ENCODE measurements around the gene EGFR.

EGFR gene

DNA sequence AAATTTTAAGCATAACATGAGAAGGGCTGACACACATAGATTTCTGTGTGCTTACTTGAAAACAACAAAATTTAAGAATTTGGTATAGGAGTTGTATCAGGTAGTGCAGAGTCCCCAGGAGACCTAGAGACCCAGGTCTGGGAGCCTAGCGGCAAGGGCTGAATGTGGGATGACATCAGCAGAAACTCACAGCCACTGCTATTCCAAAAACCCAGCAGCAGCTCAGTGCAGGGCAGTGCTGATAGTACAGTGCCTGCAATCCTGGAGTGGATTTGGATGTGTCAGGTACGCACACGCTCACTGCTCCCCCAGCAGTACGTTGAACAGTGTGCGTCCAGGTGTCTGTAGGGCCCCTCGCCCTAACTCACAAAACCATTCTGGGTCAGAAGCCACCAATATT is 87.1 kb downstream of the EGFR start:
- no peak for DNase-seq

DNA sequence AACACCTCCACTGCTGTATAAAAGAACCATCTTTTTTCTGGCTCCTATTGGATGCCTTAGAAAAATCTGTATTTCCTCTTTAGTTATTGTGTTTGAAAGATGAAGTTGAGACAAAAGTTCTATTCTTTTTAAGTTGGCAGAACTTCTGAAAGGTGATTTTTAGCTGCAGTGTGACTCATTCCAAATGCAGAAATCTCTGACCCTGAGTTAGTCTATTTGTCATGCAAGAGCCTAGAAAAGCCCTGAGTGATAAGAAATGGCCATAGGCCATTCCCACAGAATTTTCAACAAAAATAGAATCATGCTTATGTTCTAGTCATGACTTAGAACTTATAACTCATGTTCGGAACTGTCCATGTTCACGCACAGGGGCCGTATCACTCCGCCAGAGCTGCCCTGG is 89.1 kb downstream of the EGFR start:
- no peak for DNase-seq

DNA sequence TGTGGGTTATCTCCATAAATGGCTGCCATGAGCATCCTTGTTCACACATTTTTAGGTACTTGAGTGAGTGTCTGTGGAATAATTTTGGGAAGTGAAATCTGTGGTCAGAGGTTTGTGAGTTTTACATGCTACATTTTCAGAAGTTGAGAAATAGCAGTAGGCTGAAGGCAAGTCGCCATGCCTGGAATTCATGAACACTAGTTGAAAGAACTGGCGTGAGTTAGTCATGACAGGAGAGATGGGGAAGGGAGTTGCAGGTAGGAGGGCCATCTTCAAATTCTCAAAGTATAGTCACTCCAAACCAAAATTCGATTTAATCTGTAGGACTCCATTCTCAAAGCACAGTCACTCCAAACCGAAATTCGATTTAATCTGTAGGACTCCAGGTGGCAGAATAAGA is 89.6 kb downstream of the EGFR start:
- DNase-seq = no peak

DNA sequence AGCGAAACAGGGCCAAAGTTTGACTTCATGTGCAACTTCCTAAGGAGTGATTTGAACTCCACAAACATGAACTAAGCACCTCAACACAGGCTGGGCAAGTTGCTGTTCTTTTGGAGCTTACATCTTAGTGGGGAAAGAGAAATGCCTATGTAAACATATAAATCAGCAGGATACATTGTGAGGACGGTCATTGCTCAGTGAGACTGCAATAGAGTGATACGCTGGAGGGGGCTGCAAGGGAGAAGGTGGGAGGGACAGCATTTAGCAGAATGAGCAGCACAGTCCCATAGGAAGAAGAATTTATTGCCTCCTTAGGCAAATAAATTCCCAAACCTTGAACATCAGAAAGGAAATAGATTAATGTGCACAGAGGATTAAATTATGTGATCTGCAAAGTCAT is 90.0 kb downstream of the EGFR start:
- no peak for DNase-seq

DNA sequence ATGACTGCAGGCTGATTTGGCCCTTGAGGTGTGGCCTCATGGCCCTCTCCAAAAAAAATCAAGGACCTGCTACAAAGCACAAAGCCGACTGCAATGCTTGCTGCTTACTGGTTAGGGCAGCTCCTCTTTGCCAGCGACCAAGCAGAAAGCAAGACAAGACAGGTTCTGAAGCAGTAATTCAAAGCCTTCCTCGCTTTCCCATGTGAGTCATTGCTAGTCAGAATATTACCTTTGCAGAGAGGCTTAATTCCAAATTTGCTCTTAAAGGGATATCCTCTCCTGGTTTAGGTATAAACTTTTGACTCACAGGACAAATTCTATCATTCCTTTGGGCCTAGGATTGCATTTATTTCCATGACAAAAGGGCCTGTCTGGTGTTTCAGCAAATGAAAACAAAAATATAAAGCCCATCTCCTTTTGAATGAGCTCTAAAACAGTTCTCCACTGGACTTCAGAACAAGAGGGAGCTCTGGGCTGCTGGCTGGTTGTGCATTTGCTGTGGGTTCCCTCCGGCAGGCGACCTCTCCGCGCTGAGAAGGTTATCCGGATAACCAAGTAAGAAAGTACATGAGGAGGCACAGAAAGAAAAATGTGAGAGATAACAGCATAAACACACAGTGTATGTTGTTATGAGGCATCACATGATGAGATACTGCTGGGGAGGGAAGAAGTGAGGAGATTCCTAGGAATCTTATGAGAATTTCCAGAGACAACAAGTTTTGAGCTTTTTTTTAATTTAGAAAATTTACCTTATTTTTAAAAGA is 90.8 kb downstream of the EGFR start:
- DNase-seq = no peak

DNA sequence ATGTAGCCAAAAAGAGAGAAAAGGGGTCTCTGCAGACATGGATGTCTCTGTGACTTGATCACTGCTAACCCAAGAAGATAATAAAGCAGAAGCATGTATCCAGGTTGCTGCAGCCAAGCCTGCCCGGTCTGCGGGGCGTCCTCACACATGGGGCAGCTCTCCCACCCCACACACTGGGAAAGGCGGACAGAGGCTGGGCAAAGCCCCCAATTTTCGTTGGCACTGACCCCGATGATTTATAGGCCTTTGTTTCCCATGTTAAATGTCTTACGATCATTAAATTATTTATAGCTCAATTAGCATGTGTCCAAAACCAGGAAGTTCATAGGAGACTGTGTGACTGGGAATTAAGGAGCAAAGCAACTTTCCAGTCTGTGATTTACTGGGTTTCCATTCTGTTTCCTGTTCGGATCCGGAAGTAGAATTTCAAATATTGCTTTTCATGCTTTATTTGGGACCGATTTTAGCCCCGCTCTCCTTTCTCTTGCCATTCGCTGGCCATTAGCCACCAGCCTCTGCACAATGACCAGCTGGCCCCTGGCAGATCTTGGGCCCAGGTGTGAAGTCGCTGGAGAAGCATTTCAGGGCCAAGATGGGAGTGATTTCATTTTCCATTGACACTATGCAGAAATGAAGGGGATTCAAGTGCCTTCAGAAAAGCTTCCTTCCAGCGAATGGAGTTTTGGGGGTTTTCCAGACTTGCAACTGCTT is 91.6 kb downstream of the EGFR start:
- no peak for DNase-seq

DNA sequence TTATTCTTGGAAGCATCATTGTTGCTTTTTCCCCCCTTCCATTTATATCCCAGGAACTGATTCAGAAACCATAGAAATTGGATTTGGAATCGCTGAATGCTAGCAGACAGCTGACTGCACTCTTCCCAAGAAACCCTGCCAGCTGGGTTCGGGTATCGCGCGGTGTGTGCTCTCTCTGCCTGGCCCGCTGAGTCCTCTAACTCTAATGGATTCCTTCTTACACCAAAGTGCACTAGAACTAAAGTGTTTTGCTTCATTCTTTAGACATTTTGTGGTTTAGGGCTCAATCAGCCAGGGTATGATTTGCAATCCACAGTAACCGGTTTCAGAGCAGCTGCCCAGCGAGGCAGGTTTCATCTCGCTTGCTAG is 92.2 kb downstream of the EGFR start:
- DNase-seq = no peak

DNA sequence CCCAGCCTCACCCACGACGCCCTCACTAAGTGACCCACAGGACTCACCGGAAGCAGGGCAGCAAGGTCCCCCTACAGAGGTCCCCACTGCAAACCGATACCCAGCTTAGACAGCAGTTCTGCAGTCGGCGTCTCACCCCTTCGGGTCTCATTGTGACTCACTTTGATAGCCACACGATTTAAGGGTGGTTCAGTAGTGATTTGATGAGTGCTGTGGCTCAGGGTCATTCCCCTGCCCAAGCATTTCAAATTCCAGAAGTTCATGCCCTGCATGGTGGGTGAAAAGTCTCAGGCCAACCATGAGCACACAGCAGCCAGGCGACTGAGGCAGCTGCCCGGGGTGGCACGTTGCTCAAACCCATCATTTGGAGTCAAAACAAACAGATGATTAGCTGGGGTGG is 93.2 kb downstream of the EGFR start:
- no peak for DNase-seq

DNA sequence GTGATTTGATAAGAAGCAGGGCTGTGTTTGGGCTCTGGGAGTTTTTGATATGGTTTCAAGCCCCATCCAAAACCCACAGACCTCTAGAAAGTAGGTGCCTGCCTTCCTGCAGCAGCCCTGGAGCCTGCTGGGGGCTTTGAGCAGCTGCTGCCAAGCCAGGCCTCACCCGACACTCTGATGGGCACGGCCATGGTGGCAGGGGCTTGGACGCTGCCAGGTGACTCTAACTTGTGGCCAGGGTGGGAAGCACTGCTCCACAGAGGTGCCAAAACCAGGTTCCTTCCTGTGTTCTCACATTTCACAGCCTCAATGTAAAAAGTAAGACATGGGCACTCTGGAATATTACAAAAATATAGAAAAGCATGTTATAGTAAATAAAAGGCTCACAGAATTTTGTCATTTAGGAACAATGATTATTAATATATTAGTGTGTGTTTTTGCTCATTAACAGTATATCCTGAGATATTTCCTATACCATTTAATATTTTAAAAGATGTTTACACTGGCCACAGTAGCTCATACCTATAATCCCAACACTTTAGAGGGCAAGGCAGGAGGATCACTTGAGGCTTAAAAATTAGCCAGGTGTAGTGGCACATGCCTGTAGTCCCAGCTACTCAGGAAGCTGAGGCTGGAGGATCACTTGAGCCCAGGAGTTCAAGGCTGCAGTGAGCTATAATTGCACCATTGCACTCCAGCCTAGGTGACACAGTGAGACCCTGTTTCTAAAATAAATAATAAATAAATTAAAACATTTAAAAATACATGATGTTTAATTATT is 95.1 kb downstream of the EGFR start:
- DNase-seq = no peak

DNA sequence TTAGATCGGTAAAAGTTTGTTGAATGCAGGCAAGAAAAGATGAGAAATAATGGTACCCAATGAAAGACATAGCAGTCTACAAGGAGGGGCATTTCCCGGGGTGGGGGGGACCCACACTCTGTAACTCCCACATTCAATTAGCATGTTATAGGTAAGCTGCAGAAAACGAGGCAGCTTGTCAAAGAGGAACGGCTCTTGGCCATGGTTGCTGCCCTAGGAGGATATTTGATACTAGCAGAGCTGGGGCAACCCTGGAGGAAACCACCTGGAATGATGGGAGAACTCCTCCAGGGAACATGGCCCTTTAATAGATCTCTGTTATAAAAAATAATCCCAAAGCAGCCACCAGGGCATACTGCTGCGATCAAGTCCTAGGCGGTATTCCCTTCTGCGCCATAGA is 98.5 kb downstream of the EGFR start:
- DNase-seq = no peak

DNA sequence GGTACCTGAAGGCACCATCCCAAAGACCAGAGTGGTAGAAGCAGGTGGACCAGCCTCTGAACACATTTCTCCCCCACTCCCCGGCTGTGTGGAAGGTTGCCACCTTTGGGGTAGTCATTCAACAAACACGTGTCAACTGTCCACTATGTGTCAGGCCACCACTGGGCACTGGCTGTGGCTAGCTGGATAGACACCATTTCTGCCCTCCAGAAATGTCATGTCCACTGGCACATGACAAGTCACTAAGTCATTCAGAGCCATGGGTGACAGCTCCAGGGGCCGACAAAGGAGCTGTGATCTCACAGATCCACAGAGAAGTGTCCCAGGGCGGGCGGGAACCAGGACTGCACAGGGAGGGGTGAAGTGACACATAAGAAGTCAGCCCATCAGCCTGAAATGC is 99.6 kb downstream of the EGFR start:
- DNase-seq = no peak

DNA sequence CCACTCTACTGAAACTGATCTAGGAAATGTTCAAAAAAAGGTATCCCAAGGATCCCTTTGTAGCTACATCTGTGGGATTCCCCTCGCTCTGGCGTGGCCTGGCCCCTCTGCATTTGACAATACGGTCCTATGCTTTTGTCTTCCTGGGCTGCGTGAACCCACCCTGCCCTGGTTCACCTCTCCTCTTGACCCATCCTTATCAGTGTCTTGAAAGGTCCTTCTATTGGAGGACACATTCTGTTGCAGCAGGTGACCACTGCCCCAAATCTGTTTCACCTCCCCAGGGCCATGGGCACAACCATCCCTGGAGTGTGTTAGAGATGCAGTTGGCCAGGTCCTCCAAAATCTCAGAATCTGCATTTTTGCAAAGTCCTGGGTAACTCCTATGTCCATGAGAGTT is 100.8 kb downstream of the EGFR start:
- DNase-seq = no peak

DNA sequence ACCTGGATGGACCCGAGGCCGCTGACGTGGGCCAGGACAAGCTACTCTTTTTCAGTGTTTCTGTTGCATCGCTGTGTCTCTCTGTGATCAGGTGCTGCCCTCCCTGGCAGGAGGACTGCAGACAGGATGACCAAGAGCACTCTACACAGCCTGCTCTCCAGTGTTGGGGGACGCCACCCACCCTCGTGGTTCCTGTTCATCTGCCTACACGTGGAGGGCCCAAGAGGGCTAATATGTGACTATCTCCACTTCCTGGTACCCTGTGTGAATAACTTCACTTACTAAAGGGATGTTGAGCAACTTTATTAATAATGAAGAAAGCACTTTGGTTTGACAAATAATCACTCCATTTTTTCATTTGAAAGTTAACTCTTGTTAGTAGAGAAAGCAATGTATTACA is 101.3 kb downstream of the EGFR start:
- no peak for DNase-seq

DNA sequence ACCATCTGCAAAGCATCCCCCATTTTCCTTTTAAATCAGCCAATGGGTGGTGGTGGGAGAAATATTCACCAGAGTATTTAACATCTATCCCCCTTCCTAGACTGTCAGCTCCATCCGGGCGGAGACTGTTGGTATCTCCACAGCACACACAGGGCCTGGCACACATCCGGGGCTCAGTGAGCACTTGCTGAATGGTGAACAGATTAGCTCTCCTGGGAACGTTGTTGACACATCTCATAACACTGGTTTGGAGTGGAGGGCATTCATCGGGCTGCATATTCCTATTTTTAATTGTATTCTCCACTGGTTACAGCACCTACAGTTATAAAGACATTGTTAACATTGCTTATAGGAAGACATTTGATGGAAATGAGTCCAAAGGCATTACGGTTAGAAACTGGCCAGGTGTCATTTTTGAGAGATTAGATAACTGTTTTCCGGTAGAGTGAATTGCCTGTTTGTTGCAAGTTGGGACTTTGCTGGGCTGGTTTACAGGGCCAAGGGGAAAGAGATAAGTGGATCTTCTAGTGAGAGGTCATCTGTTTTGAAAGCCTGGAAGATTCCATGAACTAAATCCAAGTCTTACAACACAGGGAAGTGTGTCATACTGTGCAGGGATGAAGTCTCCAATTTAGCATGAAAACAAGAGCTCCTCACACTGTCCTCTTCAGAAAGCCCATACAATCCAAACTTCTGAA is 101.8 kb downstream of the EGFR start:
- no peak for DNase-seq

DNA sequence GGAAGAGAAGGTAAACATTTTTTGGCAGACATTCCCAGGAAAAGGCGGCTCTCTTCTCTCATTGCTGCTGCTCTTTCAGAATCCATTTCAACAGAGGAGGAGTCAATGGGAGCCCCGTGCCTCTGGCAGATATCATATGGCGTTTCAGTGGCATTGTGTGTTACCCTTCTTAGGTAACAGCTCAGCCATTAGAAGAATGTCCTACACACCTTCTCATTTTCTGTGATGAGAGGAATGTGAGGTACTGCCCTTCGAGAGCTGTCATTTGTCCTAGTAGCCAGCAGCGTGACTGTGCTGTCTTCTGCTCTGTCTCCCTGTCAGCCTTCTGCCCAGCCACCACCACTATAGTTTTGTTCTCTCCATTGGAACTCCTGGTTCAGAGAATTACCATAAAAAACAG is 102.4 kb downstream of the EGFR start:
- DNase-seq = no peak

DNA sequence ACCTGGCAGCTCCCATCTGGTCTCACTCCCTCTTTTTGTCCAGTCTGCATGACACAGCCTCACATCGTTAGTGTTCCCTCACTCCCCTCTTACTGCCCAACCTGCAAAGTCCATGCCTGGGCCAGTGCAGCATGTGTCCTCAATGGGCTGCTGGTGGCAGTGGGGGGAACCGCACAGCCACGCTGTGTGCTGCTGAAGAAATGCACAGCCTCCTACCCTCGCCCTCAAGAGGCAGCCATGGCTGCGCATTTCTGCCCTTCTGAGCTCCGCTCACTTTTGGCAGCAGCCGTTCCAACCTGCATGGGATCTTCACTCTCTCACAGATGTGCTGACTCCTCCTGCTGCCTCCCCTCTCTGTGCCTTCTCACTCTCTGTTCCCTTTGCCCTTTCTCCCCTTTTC is 103.4 kb downstream of the EGFR start:
- no peak for DNase-seq

DNA sequence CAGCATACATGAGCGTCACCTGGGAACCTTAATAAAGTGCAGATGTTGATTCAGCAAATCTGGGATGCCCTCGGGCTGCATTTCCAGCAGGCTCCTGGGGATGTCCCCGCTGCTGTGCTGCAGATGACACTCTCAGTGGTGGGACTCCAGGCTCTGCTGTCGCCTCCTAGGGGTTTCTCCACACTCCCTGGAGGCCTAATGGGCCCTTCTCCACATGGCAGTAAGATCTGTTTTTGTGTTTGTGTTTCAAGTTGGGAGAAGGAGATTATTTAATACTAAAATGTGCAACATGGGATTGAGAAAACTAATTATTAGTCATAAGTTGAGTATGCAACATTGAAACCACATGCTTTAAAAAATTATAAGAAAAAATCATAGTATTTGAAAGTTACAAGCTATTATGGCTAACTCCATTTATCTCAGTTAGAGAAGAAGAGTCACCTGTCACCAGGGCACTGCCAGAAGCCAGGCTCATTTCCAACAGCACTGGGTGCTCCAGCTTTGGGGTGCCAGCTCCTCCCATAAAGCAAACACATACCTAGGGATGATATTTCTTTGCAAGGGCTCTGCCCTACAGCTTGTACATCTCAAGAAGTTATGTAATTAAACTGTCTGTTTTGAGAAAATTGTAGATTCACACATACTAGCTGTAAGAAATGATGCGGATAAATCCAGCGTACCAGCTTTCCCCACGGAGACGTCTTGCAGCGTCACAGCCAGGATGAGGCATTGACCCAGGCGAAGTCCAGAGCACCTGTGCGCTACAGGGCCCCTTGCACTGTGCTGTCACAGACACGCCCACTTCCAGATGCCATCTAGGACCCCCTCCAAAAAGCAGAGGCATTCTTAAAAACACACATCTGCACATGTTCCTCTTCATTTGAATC is 106.4 kb downstream of the EGFR start:
- no peak for DNase-seq

DNA sequence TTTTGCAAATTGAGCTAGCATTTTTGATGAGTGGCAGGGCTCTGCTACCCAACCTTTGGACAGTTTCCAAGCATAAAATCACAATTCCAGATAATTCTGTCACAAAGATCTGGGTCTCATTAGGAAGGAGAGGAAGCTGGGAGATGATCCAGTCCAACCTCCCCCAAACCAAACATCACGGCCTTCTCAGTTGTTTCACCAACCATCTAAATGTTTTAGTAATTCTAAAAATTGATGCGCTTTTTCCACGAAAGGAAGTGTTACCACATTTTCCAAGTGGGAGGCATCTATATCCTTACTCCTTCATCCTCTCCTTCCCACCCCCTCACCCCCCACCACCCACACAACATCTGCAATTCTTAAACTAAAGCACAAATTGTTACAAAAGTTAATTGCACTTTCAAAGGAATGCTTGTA is 108.3 kb downstream of the EGFR start:
- no peak for DNase-seq

DNA sequence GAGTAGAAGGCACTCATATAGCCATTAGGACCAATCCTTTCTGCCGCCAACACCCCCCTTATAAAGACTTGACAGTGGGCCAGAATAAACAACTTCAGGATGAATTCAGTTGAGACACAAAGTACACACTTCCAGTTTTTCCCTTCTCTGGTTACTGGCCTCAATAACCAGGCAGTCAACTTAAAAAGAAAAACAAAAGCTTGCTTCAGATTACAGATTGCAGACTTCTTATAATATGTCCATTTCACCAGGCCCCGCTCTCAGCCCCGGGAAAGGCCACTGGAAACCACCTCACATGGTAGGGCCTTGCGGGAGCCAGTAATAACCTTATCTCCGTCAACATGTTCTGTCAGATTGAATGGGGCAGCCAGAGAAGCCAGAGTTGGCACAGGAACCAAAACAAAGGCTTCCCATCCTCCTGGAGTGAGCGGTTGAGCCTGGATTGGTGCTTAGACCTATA is 108.8 kb downstream of the EGFR start:
- DNase-seq = no peak

DNA sequence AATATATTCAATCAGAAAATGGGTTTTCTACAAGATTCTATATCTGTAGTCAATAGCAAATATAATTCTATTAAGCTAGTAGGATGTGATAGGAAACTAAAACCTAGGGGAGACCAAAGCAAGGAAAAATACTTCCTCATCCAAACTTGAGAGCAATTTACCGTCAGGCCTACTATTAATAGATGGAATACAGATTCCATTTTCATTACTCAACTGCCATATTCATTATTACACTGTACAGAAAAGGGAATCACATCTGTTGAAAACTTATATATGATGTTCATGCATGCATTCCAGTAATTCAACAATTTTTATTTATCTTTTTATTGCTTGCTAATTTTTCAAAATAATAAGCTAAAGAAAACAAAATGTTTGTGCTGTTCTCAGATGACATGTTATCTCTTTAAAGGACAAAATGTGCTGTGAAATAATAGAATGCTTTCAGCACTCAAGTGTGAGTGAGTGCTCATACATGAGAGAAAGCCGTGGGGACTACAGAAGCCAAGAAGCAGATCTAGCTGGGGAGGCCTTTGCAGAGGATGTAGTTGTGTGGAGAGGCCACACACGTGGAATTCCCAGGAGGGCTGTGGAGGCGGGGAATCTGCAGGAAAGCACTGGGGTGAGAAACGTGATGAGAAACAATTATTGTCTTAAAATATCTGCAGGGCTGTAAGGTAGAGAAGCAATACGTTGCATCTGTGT is 110.0 kb downstream of the EGFR start:
- DNase-seq = no peak

DNA sequence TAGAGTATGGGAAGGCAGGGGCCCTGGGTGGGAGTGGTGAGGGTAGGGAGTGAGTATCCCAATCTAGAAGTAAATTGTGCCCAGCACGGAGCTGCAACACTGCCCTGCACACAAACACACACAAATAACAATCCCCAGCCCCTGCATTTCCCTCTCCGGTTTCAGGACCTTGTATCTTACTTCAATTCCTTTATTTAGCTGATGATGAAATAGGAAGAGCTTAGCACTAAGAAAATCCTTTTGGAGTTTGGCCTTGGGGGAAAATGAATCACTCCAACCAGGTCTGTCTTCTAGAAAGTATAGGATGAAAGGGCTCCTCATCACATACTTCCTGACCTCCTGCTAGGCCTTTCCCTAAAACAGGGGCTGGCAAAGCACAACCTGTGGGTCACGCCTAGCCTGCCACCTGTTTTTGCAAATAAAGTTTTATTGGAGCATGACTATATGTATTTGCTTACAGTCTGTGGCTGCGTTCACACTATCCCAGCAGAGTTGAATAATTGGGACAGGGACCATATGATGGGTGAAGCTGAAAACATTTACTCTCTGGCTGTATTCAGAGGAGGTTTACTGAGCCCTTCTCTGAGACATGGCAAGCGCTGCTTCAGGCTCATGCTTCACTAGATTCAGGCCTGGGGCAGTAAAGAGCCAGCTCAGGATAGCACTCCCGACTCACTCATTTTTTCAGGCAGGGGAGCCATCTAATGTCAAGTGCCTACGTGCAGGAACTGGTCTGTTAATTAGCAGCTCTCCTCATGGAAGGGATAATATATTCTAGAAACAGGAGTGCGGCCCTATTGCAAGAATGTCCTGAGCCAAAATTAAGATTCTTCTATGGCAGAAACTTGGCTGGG is 111.0 kb downstream of the EGFR start:
- DNase-seq = no peak
